GM18951 (cell line): ENCODE results near the gene GRN.

ENCODE experiments used
- POLR2A ChIP-seq: IDR thresholded peaks from 4 replicates; pipeline ENCODE4 v1.6.1; 2011; ENCODE audit warnings: mild to moderate bottlenecking; ENCODE audit not compliant: insufficient read length, insufficient read depth; ENCODE audit errors: extremely low read depth
- in situ Hi-C: fragments of 300-500 bp; cut with MboI; formaldehyde crosslinking; loops from one replicate; pipeline ENCODE4 v1.12.0; 2022; ENCODE audit warnings: low sequenced_read_pairs, mixed read lengths, inconsistent platforms; ENCODE audit not compliant: unreplicated experiment

The GRN gene

GRCh38 chr17:44344939-44345453 is at the start of gene GRN:
Gene GRN, plus strand, starts transcription at chr17:44345302. Its CDS starts 3,863 bp downstream, at chr17:44349165.
- TF ChIP-seq POLR2A, result peak; percentile 93
- in situ Hi-C loops, result loop anchor here (25.0 kb wide), 1 partner anchor 408 kb away; the partner anchor contains the start of gene PPY

- in situ Hi-C loops, result no loop called here
- no peak for TF ChIP-seq POLR2A
These were observed 47.1 kb upstream of the GRN start for GRCh38 chr17:44297975-44298374.

GRCh38 chr17:44304651-44305050 is 40.5 kb upstream of the GRN start:
- in situ Hi-C loops, result no loop called here

GRCh38 chr17:44307387-44308186 is 37.5 kb upstream of the GRN start:
- in situ Hi-C loops, result no loop called here
- no peak for TF ChIP-seq POLR2A

More at GRCh38 chr17:44304651-44305050, 40.5 kb upstream of the GRN start:
- no peak for TF ChIP-seq POLR2A

- in situ Hi-C loops, result no loop called here
- TF ChIP-seq POLR2A, result no peak
These were observed 36.7 kb upstream of the GRN start, which contains the start of gene RUNDC3A for GRCh38 chr17:44308320-44308818. Gene RUNDC3A, plus strand, starts transcription at chr17:44308601. Its CDS starts 232 bp downstream, at chr17:44308833.

GRCh38 chr17:44308865-44309264 is 36.2 kb upstream of the GRN start:
- in situ Hi-C loops, result no loop called here
- TF ChIP-seq POLR2A, result no peak

- no peak for TF ChIP-seq POLR2A
- in situ Hi-C loops, result no loop called here
These were observed 35.6 kb upstream of the GRN start for GRCh38 chr17:44309472-44309871.

- in situ Hi-C loops, result no loop called here
- TF ChIP-seq POLR2A, result no peak
These were observed 34.9 kb upstream of the GRN start for GRCh38 chr17:44310188-44310587.

- TF ChIP-seq POLR2A, result no peak
- in situ Hi-C loops, result no loop called here
These were observed 34.3 kb upstream of the GRN start for GRCh38 chr17:44310609-44311376.

GRCh38 chr17:44311562-44312181 is 33.4 kb upstream of the GRN start:
- no peak for TF ChIP-seq POLR2A
- in situ Hi-C loops, result no loop called here

- TF ChIP-seq POLR2A, result no peak
- in situ Hi-C loops, result no loop called here
These were observed 32.6 kb upstream of the GRN start for GRCh38 chr17:44312396-44313104.

GRCh38 chr17:44314031-44314430 is 31.1 kb upstream of the GRN start:
- in situ Hi-C loops, result no loop called here
- no peak for TF ChIP-seq POLR2A
